Activated CD8-positive, alpha-beta memory T cell treated with anti-CD3 and anti-CD28 coated beads for 1 hour (primary cell): ENCODE data around the gene ABCC5.
"Not testable (repeated sequence)": the region's sequence is repeated elsewhere in the genome, so short reads cannot be mapped to it uniquely, and the experiment has no call there.

Experiments
- DNase-seq, 2 donors: peaks; one replicate each; pipeline ENCODE4 v3.0.0-alpha.2; 2020; ENCODE audit warnings: low read depth in 1 of 2; ENCODE audit errors: extremely low read depth in 1 of 2

Gene ABCC5

GRCh38 chr3:184016811-184017671 is 643 bp downstream of the ABCC5 start:
- DNase-seq = peak in 1 of 2 donors; percentile 29

GRCh38 chr3:184016169-184016570 is 1.5 kb downstream of the ABCC5 start:
- no peak for DNase-seq

GRCh38 chr3:184015381-184016019 is 2.2 kb downstream of the ABCC5 start:
- no peak for DNase-seq

- no peak for DNase-seq
These were observed 5.5 kb downstream of the ABCC5 start for GRCh38 chr3:184011937-184012889.

- no peak for DNase-seq
These were observed 6.3 kb downstream of the ABCC5 start for GRCh38 chr3:184011230-184011876.

GRCh38 chr3:184008161-184008560 is 9.5 kb downstream of the ABCC5 start:
- no peak for DNase-seq

GRCh38 chr3:184007143-184007813 is 10.4 kb downstream of the ABCC5 start:
- not testable (repeated sequence) for DNase-seq

- no peak for DNase-seq
These were observed 11.7 kb downstream of the ABCC5 start for GRCh38 chr3:184005941-184006507.

- DNase-seq = no peak
These were observed 13.2 kb downstream of the ABCC5 start for GRCh38 chr3:184004476-184004875.

- DNase-seq = no peak
These were observed 14.3 kb downstream of the ABCC5 start for GRCh38 chr3:184003187-184003967.

GRCh38 chr3:184002469-184002868 is 15.2 kb downstream of the ABCC5 start:
- no peak for DNase-seq

GRCh38 chr3:184001761-184002160 is 15.9 kb downstream of the ABCC5 start:
- DNase-seq = no peak

- DNase-seq = no peak
These were observed 26.3 kb downstream of the ABCC5 start for GRCh38 chr3:183991403-183991802.

- DNase-seq = no peak
These were observed 29.4 kb downstream of the ABCC5 start for GRCh38 chr3:183988216-183988790.

- no peak for DNase-seq
These were observed 30.6 kb downstream of the ABCC5 start for GRCh38 chr3:183987000-183987600.

- no peak for DNase-seq
These were observed 32.6 kb downstream of the ABCC5 start for GRCh38 chr3:183984749-183985729.

GRCh38 chr3:183984127-183984740 is 33.5 kb downstream of the ABCC5 start:
- DNase-seq = no peak
